HEK293 (cell line): ENCODE data around the gene PACRGL.
"Not testable (repeated sequence)": the region's sequence is repeated elsewhere in the genome, so short reads cannot be mapped to it uniquely, and the experiment has no call there.

Source experiments
- CTCF ChIA-PET: fragments of 350-600 bp; formaldehyde crosslinking; extraction: SDS; loops from one replicate; lab custom pipeline; 2021; ENCODE audit warnings: antibody characterized with exemption; lab: Yijun Ruan, JAX
- POLR2A ChIA-PET: fragments of 300-600 bp; formaldehyde crosslinking; extraction: SDS; loops from one replicate; lab custom pipeline; 2020; ENCODE audit warnings: antibody characterized with exemption, inconsistent platforms; lab: Yijun Ruan, JAX
- H3K27ac ChIP-seq: fragments of 200-500 bp; sonication (Bioruptor generic); 2 replicates; pipeline ENCODE4 v1.5.1; 2014; ENCODE audit warnings: low read depth, low read length, control low read depth, inconsistent platforms; ENCODE audit errors: extremely low read depth
- H3K36me3 ChIP-seq, 2 experiments: fragments of 200-500 bp in 1 of 2; sonication (Bioruptor generic) in 1 of 2; 1 replicate in 1 of 2; 2 replicates in 1 of 2; pipeline ENCODE4 v1.5.1; 2014 to 2017; ENCODE audit warnings: inconsistent platforms in 2 of 2, low read length in 2 of 2; ENCODE audit not compliant: control insufficient read depth in 2 of 2, insufficient read depth in 1 of 2
- H3K4me1 ChIP-seq: fragments of 200-500 bp; sonication (Bioruptor generic); 2 replicates; pipeline ENCODE4 v1.5.1; 2014; ENCODE audit warnings: mild to moderate bottlenecking, low read length, inconsistent platforms; ENCODE audit not compliant: control insufficient read depth, insufficient read depth
- H3K4me3 ChIP-seq: 2 replicates; pipeline ENCODE4 v1.5.1; 2011; ENCODE audit warnings: low read depth, mild to moderate bottlenecking, control low read depth, low read length, moderate library complexity
- H3K9me3 ChIP-seq: fragments of 200-500 bp; sonication (Bioruptor generic); 2 replicates; pipeline ENCODE4 v1.5.1; 2014; ENCODE audit warnings: low read depth, low read length, inconsistent platforms; ENCODE audit not compliant: control insufficient read depth, insufficient read depth
- EGR2 ChIP-seq: fragments of 450-650 bp; formaldehyde crosslinking; IDR thresholded peaks from 2 replicates; pipeline ENCODE4 v1.5.1; 2016; ENCODE audit warnings: low read depth, missing biosample characterization, missing genetic modification characterization
- GFI1B ChIP-seq: fragments of 450-650 bp; formaldehyde crosslinking; IDR thresholded peaks from 2 replicates; pipeline ENCODE4 v1.5.1; 2016; ENCODE audit warnings: missing biosample characterization, missing genetic modification characterization
- KLF8 ChIP-seq: fragments of 450-650 bp; formaldehyde crosslinking; IDR thresholded peaks from 2 replicates; pipeline ENCODE4 v1.5.1; 2016; ENCODE audit warnings: missing biosample characterization, missing genetic modification characterization
- KLF9 ChIP-seq: fragments of 450-650 bp; formaldehyde crosslinking; IDR thresholded peaks from 2 replicates; pipeline ENCODE4 v1.5.1; 2016; ENCODE audit warnings: missing biosample characterization, missing genetic modification characterization, low read depth
- SALL2 ChIP-seq: fragments of 450-650 bp; formaldehyde crosslinking; IDR thresholded peaks from 2 replicates; pipeline ENCODE4 v1.5.0; 2017; ENCODE audit warnings: missing biosample characterization, mild to moderate bottlenecking, missing genetic modification characterization, borderline replicate concordance
- SP2 ChIP-seq: fragments of 450-650 bp; formaldehyde crosslinking; IDR thresholded peaks from 2 replicates; pipeline ENCODE4 v1.5.1; 2016; ENCODE audit warnings: missing biosample characterization, missing genetic modification characterization
- YY2 ChIP-seq: fragments of 450-650 bp; formaldehyde crosslinking; IDR thresholded peaks from 2 replicates; pipeline ENCODE4 v1.5.1; 2016; ENCODE audit warnings: missing biosample characterization, missing genetic modification characterization
- ZBTB10 ChIP-seq: fragments of 450-650 bp; formaldehyde crosslinking; IDR thresholded peaks from 2 replicates; pipeline ENCODE4 v1.5.1; 2016; ENCODE audit warnings: missing biosample characterization, missing genetic modification characterization
- ZBTB6 ChIP-seq: fragments of 450-650 bp; formaldehyde crosslinking; IDR thresholded peaks from 2 replicates; pipeline ENCODE4 v1.5.1; 2017; ENCODE audit warnings: missing biosample characterization, missing genetic modification characterization
- ZNF302 ChIP-seq: fragments of 450-650 bp; formaldehyde crosslinking; IDR thresholded peaks from 2 replicates; pipeline ENCODE4 v1.5.1; 2016; ENCODE audit warnings: missing biosample characterization, missing genetic modification characterization, low read depth
- ZNF324 ChIP-seq: fragments of 450-650 bp; formaldehyde crosslinking; IDR thresholded peaks from 2 replicates; pipeline ENCODE4 v1.5.1; 2016; ENCODE audit warnings: missing biosample characterization, missing genetic modification characterization
- ZNF362 ChIP-seq: fragments of 450-650 bp; formaldehyde crosslinking; IDR thresholded peaks from 2 replicates; pipeline ENCODE4 v1.5.1; 2016; ENCODE audit warnings: missing biosample characterization, missing genetic modification characterization
- ZNF416 ChIP-seq: fragments of 450-650 bp; formaldehyde crosslinking; IDR thresholded peaks from 2 replicates; pipeline ENCODE4 v1.5.1; 2016; ENCODE audit warnings: missing biosample characterization, missing genetic modification characterization
- ZNF518A ChIP-seq: fragments of 450-650 bp; formaldehyde crosslinking; conservative IDR thresholded peaks from 2 replicates; pipeline ENCODE4 v1.5.1; 2016; ENCODE audit warnings: low read depth, missing biosample characterization, missing genetic modification characterization
- ZNF645 ChIP-seq: fragments of 450-650 bp; formaldehyde crosslinking; IDR thresholded peaks from 2 replicates; pipeline ENCODE4; 2016; ENCODE audit warnings: missing biosample characterization, missing genetic modification characterization
- ZNF660 ChIP-seq: fragments of 450-650 bp; IDR thresholded peaks from 2 replicates; pipeline ENCODE4 v1.5.1; 2018; ENCODE audit warnings: missing biosample characterization, mild to moderate bottlenecking, missing genetic modification characterization
- ZNF707 ChIP-seq: fragments of 450-650 bp; formaldehyde crosslinking; IDR thresholded peaks from 2 replicates; pipeline ENCODE4 v1.5.1; 2016; ENCODE audit warnings: missing biosample characterization, missing genetic modification characterization
- ZSCAN23 ChIP-seq: fragments of 450-650 bp; formaldehyde crosslinking; IDR thresholded peaks from 2 replicates; pipeline ENCODE4 v1.5.1; 2016; ENCODE audit warnings: missing biosample characterization, missing genetic modification characterization

Gene PACRGL

GRCh38 chr4:20778896-20779295 is 78.6 kb downstream of the PACRGL start:
- Histone ChIP-seq H3K4me3 (no peak overlapping the region), H3K27ac (no peak overlapping the region), H3K36me3 (no peaks in the 10 kb centered on the region), H3K9me3 (no peaks in the 10 kb centered on the region), H3K4me1 (no peaks in the 10 kb centered on the region)
- POLR2A ChIA-PET: no interaction called here
- TF ChIP-seq ZNF416: no peak
- no peak for TF ChIP-seq ZNF362 (tag by site-specific recombination)
- no peak for TF ChIP-seq GFI1B
- TF ChIP-seq SALL2 (tag by site-specific recombination): no peak
- no peak for TF ChIP-seq KLF8 (tag by site-specific recombination)
- CTCF ChIA-PET: interaction anchor here (0.6 to 0.9 kb wide), 2 partner anchors 691 to 1646 kb away, joined by 3 read pairs; no protein-coding TSS in a partner anchor

GRCh38 chr4:20783134-20783533 is 82.9 kb downstream of the PACRGL start:
- CTCF ChIA-PET: interaction anchor here (0.7 kb wide), 1 partner anchor 508 kb away, joined by 3 read pairs; no protein-coding TSS in a partner anchor
- H3K4me1 ChIP-seq, H3K27ac ChIP-seq, H3K9me3 ChIP-seq, POLR2A ChIA-PET, H3K36me3 ChIP-seq, H3K4me3 ChIP-seq: not testable (repeated sequence)
- peak; percentile 69 for TF ChIP-seq ZNF707 (tag by site-specific recombination)

- no peaks in the 10 kb centered on the region for H3K9me3 ChIP-seq
- no peak overlapping the region for H3K4me3 ChIP-seq
- H3K36me3 ChIP-seq: no peaks in the 10 kb centered on the region
- H3K27ac ChIP-seq: no peak overlapping the region
- ChIA-PET POLR2A (no interaction called here), CTCF (no interaction called here)
- H3K4me1 ChIP-seq: no peaks in the 10 kb centered on the region
- TF ChIP-seq ZNF645 (tag by site-specific recombination): no peak
- no peak for TF ChIP-seq EGR2
- no peak for TF ChIP-seq ZNF518A (tag by site-specific recombination)
- no peak for TF ChIP-seq ZSCAN23 (tag by site-specific recombination)
- TF ChIP-seq ZNF302 (tag by site-specific recombination): no peak
- TF ChIP-seq ZNF324 (tag by site-specific recombination): no peak
- no peak for TF ChIP-seq YY2 (tag by site-specific recombination)
- TF ChIP-seq ZBTB10 (tag by site-specific recombination): no peak
- no peak for TF ChIP-seq ZNF660 (tag by site-specific recombination)
- no peak for TF ChIP-seq SP2 (tag by site-specific recombination)
- no peak for TF ChIP-seq ZNF362 (tag by site-specific recombination)
- no peak for TF ChIP-seq ZBTB6 (tag by site-specific recombination)
- TF ChIP-seq KLF9 (tag by site-specific recombination): no peak
These were observed 87.8 kb downstream of the PACRGL start for GRCh38 chr4:20787940-20788665.
